Lower leg skin (tissue), 4 donors: ENCODE results near the gene CREB5. TPM values are rescaled to one million over a fixed set of nuclear protein-coding genes. Genes with fewer than 3 reads are reported as not detected.

Source experiments
- DNase-seq, 2 donors: peaks; one replicate each; pipeline ENCODE4 v3.0.0-alpha.2; 2019; ENCODE audit warnings: low spot score in 2 of 2
- H3K4me3 ChIP-seq: fragments of 200-600 bp; sonication (generic); 2 replicates; pipeline ENCODE4 v1.5.1; 2017; ENCODE audit warnings: mild to moderate bottlenecking, low read depth; ENCODE audit not compliant: poor library complexity, severe bottlenecking
- CTCF ChIP-seq, 3 donors: fragments of 450-650 bp; IDR thresholded peaks; one replicate each; pipeline ENCODE4 v1.5.1; 2016; ENCODE audit warnings: antibody characterized with exemption in 3 of 3, mild to moderate bottlenecking in 3 of 3, moderate library complexity in 2 of 3
- POLR2A ChIP-seq, 2 donors: fragments of 450-650 bp; IDR thresholded peaks; one replicate each; pipeline ENCODE4 v1.6.1; 2016 to 2017; ENCODE audit warnings: antibody characterized with exemption in 2 of 2, mild to moderate bottlenecking in 1 of 2, moderate library complexity in 1 of 2
- WGBS, 2 donors: methylation state at CpG; one replicate each; pipeline ENCODE4 v1.1.5; 2018; 5-methylcytosine and 5-hydroxymethylcytosine counted together
- intact Hi-C: fragments of 100-400 bp; cut with DNase I; formaldehyde crosslinking; loops from one replicate; pipeline ENCODE4 v1.15.0; 2023; ENCODE audit warnings: low total_unique reads
- total RNA-seq, 4 donors: library from RNA; depleted of rRNA; stranded (reverse); fragments of >200 nt; gene quantifications; one replicate each; pipeline ENCODE4 v1.1.0, GENCODE V29; 2016

The CREB5 gene
- total RNA-seq, 4 donors from 2014 or later = 2.5 to 15.0 (median 5.4) TPM

DNA sequence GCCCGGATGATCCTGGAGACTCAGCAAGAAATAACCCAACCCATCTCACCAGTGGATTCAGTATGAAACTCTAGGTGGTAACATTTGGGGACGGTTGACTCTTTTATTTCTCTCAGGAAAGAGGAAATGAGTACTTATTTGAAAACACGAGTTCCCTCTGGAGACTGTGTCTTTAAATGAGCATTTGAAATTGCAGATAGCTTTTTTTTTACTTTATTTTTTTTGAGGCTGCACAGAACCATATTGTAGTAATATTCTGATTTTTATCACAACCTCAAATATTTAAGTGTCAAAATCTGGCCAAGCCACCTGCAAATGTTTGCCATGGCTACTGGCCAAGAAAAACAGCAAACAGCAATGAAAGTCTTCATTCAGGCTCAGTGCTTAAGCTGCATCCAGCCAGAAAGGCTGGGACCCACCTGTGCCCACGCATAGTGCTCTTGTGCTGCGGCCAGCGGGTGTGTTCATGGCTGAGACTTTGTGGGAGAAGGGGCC is 160.8 kb downstream of the CREB5 start:
- DNase-seq = no peak
- intact Hi-C loops = no loop called here
- no peak for TF ChIP-seq POLR2A (IDR thresholded peaks at IDR 0.05)
- TF ChIP-seq CTCF (IDR thresholded peaks at IDR 0.05) = no peak
- WGBS, 2 donors = 30 to 47% methylated on average over 6 of the region's 6 CpGs
- H3K4me3 ChIP-seq = no peak overlapping the region

DNA sequence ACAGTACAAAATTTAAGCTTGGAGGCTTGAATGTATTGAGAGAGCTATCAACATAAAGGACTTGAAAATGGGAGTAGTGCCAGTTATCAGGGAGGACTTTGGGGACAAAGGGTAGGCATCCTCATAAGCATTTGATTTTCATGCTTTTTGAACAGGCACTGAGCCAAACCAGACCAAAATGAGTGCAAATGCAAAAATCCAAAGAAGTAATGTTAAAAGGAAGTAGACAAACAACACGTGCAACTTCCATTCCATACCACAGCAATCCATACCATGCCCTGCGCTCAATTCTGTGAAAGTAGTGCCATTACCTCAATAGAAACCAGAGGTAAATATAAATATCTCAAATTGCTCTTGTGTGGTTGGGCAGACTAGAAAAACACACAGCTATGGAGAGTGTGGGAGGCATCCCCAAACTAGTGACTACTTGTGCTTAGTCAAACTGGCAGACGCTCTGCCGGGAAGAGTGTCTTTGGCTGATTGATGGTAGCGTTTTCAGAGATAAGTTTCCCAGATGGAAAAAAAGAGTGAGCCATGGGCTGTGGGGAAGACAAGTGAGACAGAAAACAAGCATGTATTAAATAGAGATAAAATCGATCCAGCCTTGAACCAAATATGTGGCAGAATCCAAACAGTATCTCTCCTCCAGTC is 161.5 kb downstream of the CREB5 start:
- no peak for TF ChIP-seq POLR2A (IDR thresholded peaks at IDR 0.05)
- no peak for TF ChIP-seq CTCF (IDR thresholded peaks at IDR 0.05)
- DNase-seq = no peak
- no peak overlapping the region for H3K4me3 ChIP-seq
- intact Hi-C loops = no loop called here
- WGBS, 2 donors = 42 to 49% methylated on average over 6 of the region's 6 CpGs

DNA sequence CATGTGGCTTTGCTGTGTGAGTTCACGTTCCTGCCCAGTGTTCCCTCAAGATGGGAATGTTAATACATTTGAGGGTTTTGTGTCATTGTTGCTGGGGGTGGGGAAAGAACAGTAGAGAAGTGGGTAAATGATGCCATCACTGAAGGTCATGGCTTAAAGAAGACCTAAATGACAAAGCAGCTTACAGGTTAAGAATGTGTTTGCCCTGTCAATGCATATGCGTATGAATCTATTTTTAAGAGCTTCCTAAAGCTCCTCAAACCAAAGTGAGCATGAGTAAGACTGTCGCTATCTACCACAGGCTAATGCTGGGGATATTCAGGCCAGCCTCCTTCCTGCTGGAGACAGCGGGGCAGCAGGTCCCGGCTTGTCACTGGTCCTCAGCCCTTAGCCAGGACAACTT is 162.9 kb downstream of the CREB5 start:
- DNase-seq = no peak
- no peak overlapping the region for H3K4me3 ChIP-seq
- TF ChIP-seq CTCF (IDR thresholded peaks at IDR 0.05) (no peak), POLR2A (IDR thresholded peaks at IDR 0.05) (no peak)
- intact Hi-C loops = no loop called here
- WGBS, 2 donors = 78 to 90% methylated on average over 5 of the region's 5 CpGs

- no peak overlapping the region for H3K4me3 ChIP-seq
- intact Hi-C loops = no loop called here
- DNase-seq = no peak
- TF ChIP-seq POLR2A (IDR thresholded peaks at IDR 0.05) (no peak), CTCF (IDR thresholded peaks at IDR 0.05) (no peak)
Observed at GRCh38 chr7:28576656-28577055, 164.3 kb downstream of the CREB5 start.

GRCh38 chr7:28579571-28579970 is 167.3 kb downstream of the CREB5 start:
- no peak overlapping the region for H3K4me3 ChIP-seq
- WGBS, 2 donors = 93 to 96% methylated on average over 3 of the region's 3 CpGs
- intact Hi-C loops = no loop called here
- TF ChIP-seq POLR2A (IDR thresholded peaks at IDR 0.05) = no peak
- TF ChIP-seq CTCF (IDR thresholded peaks at IDR 0.05) = no peak
- DNase-seq = no peak

DNA sequence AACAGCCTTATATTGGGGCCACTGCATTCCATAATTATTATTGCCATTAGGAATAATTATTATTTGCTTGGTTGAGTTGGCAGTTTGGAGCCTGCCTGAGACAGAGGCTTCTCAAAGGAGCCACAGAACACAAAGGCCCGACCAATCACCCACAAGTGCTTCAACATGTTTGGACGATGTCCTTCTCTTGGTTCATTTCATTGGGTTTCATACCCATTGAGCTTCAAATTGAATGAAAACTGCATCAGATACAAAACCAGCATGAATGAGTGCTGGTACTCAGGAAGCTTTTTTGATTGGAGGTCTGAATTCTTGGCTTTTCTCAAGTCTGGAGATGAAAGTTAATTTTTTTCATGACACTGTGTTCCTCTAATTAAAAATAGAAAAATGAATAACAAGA is 168.3 kb downstream of the CREB5 start:
- no peak for TF ChIP-seq CTCF (IDR thresholded peaks at IDR 0.05)
- no peak for TF ChIP-seq POLR2A (IDR thresholded peaks at IDR 0.05)
- intact Hi-C loops = no loop called here
- H3K4me3 ChIP-seq = no peak overlapping the region
- no peak for DNase-seq
- 68 to 80% methylated on average over 2 of the region's 2 CpGs for WGBS, 2 donors
